Stimulated activated CD8-positive, alpha-beta memory T cell treated with anti-CD3 and anti-CD28 coated beads, Interleukin-7, amount 100 ng/mL, for 24 hours (primary cell): ENCODE results near the gene RGS19.

Experiments
- DNase-seq: peaks from one replicate; pipeline ENCODE4 v3.0.0-alpha.2; 2020; ENCODE audit warnings: low read depth

The RGS19 gene

GRCh38 chr20:64035066-64035932 lies 44.0 kb downstream of the RGS19 start:
- no peak for DNase-seq

GRCh38 chr20:64033981-64034493 lies 45.3 kb downstream of the RGS19 start:
- DNase-seq: no peak

- DNase-seq: no peak
These were observed 46.4 kb downstream of the RGS19 start for GRCh38 chr20:64032706-64033624.

- no peak for DNase-seq
These were observed 47.5 kb downstream of the RGS19 start for GRCh38 chr20:64031822-64032314.

- no peak for DNase-seq
These were observed 48.8 kb downstream of the RGS19 start for GRCh38 chr20:64030371-64031134.

- DNase-seq: no peak
These were observed 49.8 kb downstream of the RGS19 start for GRCh38 chr20:64029293-64030117.

- DNase-seq: no peak
These were observed 51.2 kb downstream of the RGS19 start for GRCh38 chr20:64027981-64028685.

- DNase-seq: no peak
These were observed 53.4 kb downstream of the RGS19 start for GRCh38 chr20:64025826-64026412.

GRCh38 chr20:64025101-64025825 lies 54.1 kb downstream of the RGS19 start:
- DNase-seq: no peak

GRCh38 chr20:64024141-64024990 lies 55.0 kb downstream of the RGS19 start:
- no peak for DNase-seq

- DNase-seq: no peak
These were observed 55.8 kb downstream of the RGS19 start for GRCh38 chr20:64023361-64024140.
